Measurements from ENCODE around the gene HPGDS. TPM values are rescaled to one million over a fixed set of nuclear protein-coding genes. Genes with fewer than 3 reads are reported as not detected.

The HPGDS gene
- total RNA-seq: not detected in 2 replicates

DNA sequence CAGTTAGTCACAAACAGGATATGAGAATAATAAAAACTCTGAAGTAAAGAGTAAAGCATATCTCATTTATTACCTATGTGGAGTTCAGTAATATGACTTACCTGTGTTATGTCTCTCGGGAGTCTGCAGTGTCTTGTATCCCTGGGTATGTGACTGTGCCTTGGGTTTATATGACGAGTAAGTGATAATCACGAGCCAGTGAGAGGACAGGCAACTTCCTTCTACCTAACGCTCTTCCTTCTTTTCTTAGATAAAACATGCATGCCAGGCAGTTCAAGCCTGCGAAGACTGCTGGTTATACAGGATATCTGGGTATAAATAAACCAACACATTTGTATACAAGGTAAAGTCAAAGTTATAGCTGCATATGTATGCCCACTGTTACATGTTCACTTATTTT is at the start of gene HPGDS:
Gene HPGDS, minus strand, starts transcription at position 143 of the 400 bp plus-strand sequence. CDS start 8,207 bp downstream, outside the sequence.

Other genes with a start within 250 kb of the HPGDS start
- gene SMARCAD1, start 135.0 kb downstream of the HPGDS start, total RNA-seq: 22.8 and 26.5 TPM in 2 replicates
- gene PDLIM5, start 109.1 kb upstream of the HPGDS start, total RNA-seq: 9.8 and 24.4 TPM in 2 replicates